HG02763 (cell line): ENCODE data around the gene SLC16A8.
"Not testable (repeated sequence)": the region's sequence is repeated elsewhere in the genome, so short reads cannot be mapped to it uniquely, and the experiment has no call there.

Experiments used
- ATAC-seq: cut with Tn5 transposase; IDR thresholded peaks from one replicate; pipeline ENCODE4 v1.9.1; 2021; ENCODE audit warnings: mild to moderate bottlenecking, moderate library complexity; ENCODE audit not compliant: unreplicated experiment

The SLC16A8 gene

GRCh38 chr22:38083931-38084631 lies at the start of gene SLC16A8:
TSS of gene SLC16A8 (minus strand) at chr22:38084184. CDS start at chr22:38082873, 1,311 bp downstream.
- ATAC-seq: no peak

GRCh38 chr22:38133331-38133730 lies 49.3 kb upstream of the SLC16A8 start:
- ATAC-seq: no peak

GRCh38 chr22:38132794-38133193 lies 48.8 kb upstream of the SLC16A8 start:
- no peak for ATAC-seq

- ATAC-seq: no peak
Observed at GRCh38 chr22:38132136-38132535, 48.2 kb upstream of the SLC16A8 start.

- no peak for ATAC-seq
Observed at GRCh38 chr22:38131399-38131798, 47.4 kb upstream of the SLC16A8 start.

- ATAC-seq: no peak
Observed at GRCh38 chr22:38129856-38130255, 45.9 kb upstream of the SLC16A8 start.

GRCh38 chr22:38129021-38129420 lies 45.0 kb upstream of the SLC16A8 start:
- no peak for ATAC-seq

- ATAC-seq: no peak
Observed at GRCh38 chr22:38127869-38128268, 43.9 kb upstream of the SLC16A8 start.

GRCh38 chr22:38126928-38127668 lies 43.1 kb upstream of the SLC16A8 start:
- ATAC-seq: no peak

- no peak for ATAC-seq
Observed at GRCh38 chr22:38125751-38126201, 41.8 kb upstream of the SLC16A8 start.

GRCh38 chr22:38125038-38125610 lies 41.1 kb upstream of the SLC16A8 start:
- ATAC-seq: no peak

- ATAC-seq: no peak
Observed at GRCh38 chr22:38124236-38124974, 40.4 kb upstream of the SLC16A8 start.

GRCh38 chr22:38122616-38123015 lies 38.6 kb upstream of the SLC16A8 start:
- no peak for ATAC-seq

- ATAC-seq: no peak
Observed at GRCh38 chr22:38120359-38121110, 36.6 kb upstream of the SLC16A8 start.

- not testable (repeated sequence) for ATAC-seq
Observed at GRCh38 chr22:38118747-38119146, 34.8 kb upstream of the SLC16A8 start.

GRCh38 chr22:38118182-38118581 lies 34.2 kb upstream of the SLC16A8 start:
- no peak for ATAC-seq

GRCh38 chr22:38117556-38117955 lies 33.6 kb upstream of the SLC16A8 start:
- not testable (repeated sequence) for ATAC-seq

- no peak for ATAC-seq
Observed at GRCh38 chr22:38115423-38116205, 31.6 kb upstream of the SLC16A8 start.

- no peak for ATAC-seq
Observed at GRCh38 chr22:38114484-38115398, 30.8 kb upstream of the SLC16A8 start.
